ENCODE measurements around the gene FRAT1. TPM values are rescaled to one million over a fixed set of nuclear protein-coding genes. Genes with fewer than 3 reads are reported as not detected.
"Not testable (repeated sequence)": the region's sequence is repeated elsewhere in the genome, so short reads cannot be mapped to it uniquely, and the experiment has no call there.

FRAT1 gene
- total and polyA plus RNA-seq, 7 donors = 0.61 to 3.9 (median 2.0) TPM

DNA sequence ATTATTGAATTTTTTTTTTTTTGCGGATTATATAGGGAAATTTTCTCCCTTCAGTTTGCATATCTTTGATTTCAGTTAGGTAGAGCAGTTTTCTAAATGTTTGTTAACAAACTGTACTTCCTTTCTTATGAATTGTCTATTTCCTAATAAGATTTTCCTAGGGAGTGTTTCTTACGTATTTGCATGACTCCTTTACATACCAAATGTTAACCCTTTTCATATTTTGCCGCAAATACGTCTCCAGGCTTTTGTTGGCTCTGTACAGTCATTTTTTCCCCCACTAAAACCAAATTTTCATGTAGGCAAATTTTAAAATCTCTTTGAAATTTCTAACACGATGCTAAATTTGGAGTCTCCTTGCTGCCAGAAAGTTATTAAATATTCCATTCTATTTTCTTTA is 17.4 kb downstream of the FRAT1 start:
- no peak for ATAC-seq
- peaks cover 10% of the 10 kb centered on the region for H3K4me1 ChIP-seq
- no peaks in the 10 kb centered on the region for H3K36me3 ChIP-seq (ENCODE audit: insufficient read depth in 1 of 2, low read depth in 1 of 2)
- TF ChIP-seq, protein P1, sequence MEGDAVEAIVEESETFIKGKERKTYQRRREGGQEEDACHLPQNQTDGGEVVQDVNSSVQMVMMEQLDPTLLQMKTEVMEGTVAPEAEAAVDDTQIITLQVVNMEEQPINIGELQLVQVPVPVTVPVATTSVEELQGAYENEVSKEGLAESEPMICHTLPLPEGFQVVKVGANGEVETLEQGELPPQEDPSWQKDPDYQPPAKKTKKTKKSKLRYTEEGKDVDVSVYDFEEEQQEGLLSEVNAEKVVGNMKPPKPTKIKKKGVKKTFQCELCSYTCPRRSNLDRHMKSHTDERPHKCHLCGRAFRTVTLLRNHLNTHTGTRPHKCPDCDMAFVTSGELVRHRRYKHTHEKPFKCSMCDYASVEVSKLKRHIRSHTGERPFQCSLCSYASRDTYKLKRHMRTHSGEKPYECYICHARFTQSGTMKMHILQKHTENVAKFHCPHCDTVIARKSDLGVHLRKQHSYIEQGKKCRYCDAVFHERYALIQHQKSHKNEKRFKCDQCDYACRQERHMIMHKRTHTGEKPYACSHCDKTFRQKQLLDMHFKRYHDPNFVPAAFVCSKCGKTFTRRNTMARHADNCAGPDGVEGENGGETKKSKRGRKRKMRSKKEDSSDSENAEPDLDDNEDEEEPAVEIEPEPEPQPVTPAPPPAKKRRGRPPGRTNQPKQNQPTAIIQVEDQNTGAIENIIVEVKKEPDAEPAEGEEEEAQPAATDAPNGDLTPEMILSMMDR (IDR thresholded peaks at IDR 0.05) = no peak
- H3K9me3 ChIP-seq = no peaks in the 10 kb centered on the region
- intact Hi-C loops (cut with DNase I) = no loop called here
- DNase-seq = no peak
- H3K27ac ChIP-seq = no peak overlapping the region
- WGBS, 3 donors = 51 to 57% (median 54%) methylated on average over 5 of the region's 5 CpGs
- H3K27me3 ChIP-seq (ENCODE audit: insufficient read depth in 3 of 3, low read length in 2 of 3) = no peaks in the 10 kb centered on the region
- H3K4me3 ChIP-seq = no peak overlapping the region

DNA sequence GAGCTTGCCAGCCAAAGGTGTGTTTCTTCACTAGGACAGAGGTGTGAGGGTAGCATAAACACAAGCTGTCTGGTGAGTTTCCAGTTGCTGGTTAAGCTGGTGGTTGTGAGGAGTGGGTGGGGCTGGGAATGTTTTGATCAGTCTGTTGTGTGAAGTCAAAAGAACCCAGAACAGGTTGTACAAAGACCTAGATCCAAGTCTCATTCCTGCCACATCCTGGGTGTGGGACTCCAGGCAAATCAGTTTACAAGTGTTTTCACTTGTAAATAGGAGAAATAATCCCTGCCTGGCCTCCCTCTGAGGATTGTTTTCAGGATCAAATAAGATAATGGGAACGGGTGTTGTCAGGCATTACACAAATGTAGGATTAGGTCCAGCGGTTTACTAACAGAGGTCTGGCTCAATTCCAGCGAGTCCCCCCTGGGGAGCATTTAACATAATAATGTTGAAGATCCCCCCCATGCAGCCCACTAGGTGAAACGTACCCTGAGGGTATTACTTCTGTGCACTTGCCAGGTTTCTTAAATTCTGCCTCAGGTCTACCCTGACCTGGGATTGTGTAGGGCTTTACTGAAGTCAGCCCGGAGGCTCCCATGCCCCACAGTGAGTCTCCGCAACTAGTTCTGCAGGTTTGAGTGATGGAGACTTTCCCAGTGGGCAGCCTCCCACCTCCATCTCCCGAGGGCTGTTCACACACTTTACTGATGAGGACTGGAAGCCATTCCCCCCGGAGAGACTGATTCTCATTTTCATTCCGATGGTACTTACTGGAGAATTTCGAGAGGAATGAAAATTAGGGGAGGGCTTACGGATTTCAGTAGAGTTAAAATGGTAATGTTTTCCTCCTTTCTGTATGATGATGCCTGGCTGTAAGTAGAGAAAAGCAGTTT is 18.1 kb downstream of the FRAT1 start:
- intact Hi-C loops (cut with DNase I) = no loop called here
- no peak overlapping the region for H3K27ac ChIP-seq

DNA sequence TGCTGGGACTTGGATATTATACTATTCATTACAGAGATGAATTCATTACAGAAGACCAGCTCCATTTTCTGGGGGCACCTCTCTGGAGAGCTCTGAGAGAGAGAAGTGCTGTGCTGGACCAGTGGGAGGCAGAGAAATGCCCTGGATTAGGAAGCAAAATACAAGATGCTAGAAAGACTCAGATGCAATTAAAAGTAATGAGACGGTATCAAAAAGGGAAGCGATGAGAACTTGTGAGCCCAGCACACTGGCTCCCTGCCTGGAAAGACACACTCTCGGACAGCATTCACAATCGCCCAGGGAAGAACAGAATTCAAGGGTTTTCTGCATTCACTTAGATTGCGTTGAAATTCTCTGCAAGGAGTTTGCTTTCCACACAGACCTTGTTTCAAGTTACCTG is 19.0 kb downstream of the FRAT1 start:
- intact Hi-C loops (cut with DNase I) = no loop called here
- no peaks in the 10 kb centered on the region for H3K27me3 ChIP-seq (ENCODE audit: insufficient read depth in 3 of 3, low read length in 2 of 3)
- H3K36me3 ChIP-seq (ENCODE audit: insufficient read depth in 1 of 2, low read depth in 1 of 2) = no peaks in the 10 kb centered on the region
- no peak for DNase-seq
- no peaks in the 10 kb centered on the region for H3K9me3 ChIP-seq
- H3K4me3 ChIP-seq = no peak overlapping the region
- H3K27ac ChIP-seq = no peak overlapping the region
- H3K4me1 ChIP-seq = no peaks in the 10 kb centered on the region
- 30 to 34% (median 31%) methylated on average over 5 of the region's 5 CpGs for WGBS, 3 donors
- no peak for ATAC-seq
- TF ChIP-seq, protein P1 (IDR thresholded peaks at IDR 0.05) = no peak

More for the DNA sequence above, 18.1 kb downstream of the FRAT1 start:
- Histone ChIP-seq H3K36me3 (ENCODE audit: insufficient read depth in 1 of 2, low read depth in 1 of 2) (no peaks in the 10 kb centered on the region), H3K9me3 (no peaks in the 10 kb centered on the region), H3K27me3 (ENCODE audit: insufficient read depth in 3 of 3, low read length in 2 of 3) (no peaks in the 10 kb centered on the region), H3K4me3 (no peak overlapping the region), H3K4me1 (peaks cover 3% of the 10 kb centered on the region)
- WGBS, 3 donors = 13 to 18% (median 14%) methylated on average over 11 of the region's 11 CpGs
- DNase-seq (no peak), ATAC-seq (no peak)
- TF ChIP-seq, protein P1 (IDR thresholded peaks at IDR 0.05) = no peak

DNA sequence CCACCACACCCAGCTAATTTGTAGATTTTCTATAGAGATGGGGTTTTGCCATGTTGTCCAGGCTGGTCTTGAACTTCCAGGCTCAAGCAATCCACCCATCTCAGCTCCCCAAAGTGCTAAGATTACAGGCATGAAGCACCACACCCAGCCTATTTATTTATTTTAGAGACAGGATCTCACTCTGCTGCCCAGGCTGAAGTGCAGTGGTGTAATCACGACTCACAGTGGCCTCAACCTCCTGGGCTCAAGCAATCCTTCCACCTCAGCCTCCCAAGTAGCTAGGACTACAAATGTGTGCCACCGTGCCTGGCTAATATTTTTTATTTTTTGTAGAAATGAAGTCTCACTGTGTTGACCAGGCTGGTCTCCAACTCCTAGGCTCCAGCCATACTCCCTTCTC is 22.3 kb downstream of the FRAT1 start:
- WGBS, 3 donors = 68 to 72% (median 68%) methylated on average over 2 of the region's 2 CpGs
- no peak overlapping the region for H3K27ac ChIP-seq
- intact Hi-C loops (cut with DNase I) = no loop called here

DNA sequence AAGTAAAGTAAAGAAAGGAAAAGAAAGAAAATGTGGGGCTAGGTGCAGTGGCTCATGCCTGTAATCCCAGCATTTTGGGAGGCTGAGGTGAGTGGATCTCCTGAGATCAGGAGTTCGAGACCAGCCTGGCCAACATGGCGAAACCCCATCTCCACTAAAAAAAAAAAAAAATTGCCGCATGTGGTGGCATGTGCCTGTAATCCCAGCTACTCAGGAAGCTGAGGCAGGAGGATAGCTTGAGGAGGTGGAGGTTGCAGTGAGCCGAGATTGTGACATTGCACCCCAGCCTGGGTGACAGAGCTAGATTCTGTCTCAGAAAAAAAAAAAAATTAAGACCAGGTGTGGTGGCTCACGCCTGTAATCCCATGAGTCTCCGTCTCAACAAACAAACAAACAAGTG is 24.6 kb downstream of the FRAT1 start:
- DNase-seq; H3K27ac ChIP-seq; intact Hi-C loops (cut with DNase I); H3K36me3 ChIP-seq (ENCODE audit: insufficient read depth in 1 of 2, low read depth in 1 of 2); H3K27me3 ChIP-seq (ENCODE audit: insufficient read depth in 3 of 3, low read length in 2 of 3); H3K4me3 ChIP-seq; H3K4me1 ChIP-seq; H3K9me3 ChIP-seq; ATAC-seq: not testable (repeated sequence)
- WGBS, 3 donors = 83 to 88% (median 85%) methylated on average over 6 of the region's 6 CpGs

More for the DNA sequence above, 22.3 kb downstream of the FRAT1 start:
- Histone ChIP-seq H3K27me3 (ENCODE audit: insufficient read depth in 3 of 3, low read length in 2 of 3) (no peaks in the 10 kb centered on the region), H3K36me3 (ENCODE audit: insufficient read depth in 1 of 2, low read depth in 1 of 2) (no peaks in the 10 kb centered on the region), H3K9me3 (no peaks in the 10 kb centered on the region), H3K4me1 (no peaks in the 10 kb centered on the region), H3K4me3 (no peak overlapping the region)
- TF ChIP-seq, protein P1 (IDR thresholded peaks at IDR 0.05) = no peak
- no peak for ATAC-seq
- DNase-seq = no peak

Measured in psoas muscle (tissue), 8 donors.